Stomach (tissue), 9 donors: ENCODE results near the gene RIN3. TPM values are rescaled to one million over a fixed set of nuclear protein-coding genes. Genes with fewer than 3 reads are reported as not detected.

ENCODE experiments used
- DNase-seq, 2 donors: peaks; one replicate each; pipeline versions ENCODE4 v3.0.0 to v3.0.0-alpha.2; 2013 to 2019
- H3K27ac ChIP-seq, 5 donors: fragments of 200-600 bp in 4 of 5; sonication (generic) in 4 of 5; one replicate each; pipeline ENCODE4 v1.5.1; 2013 to 2019; ENCODE audit warnings: mild to moderate bottlenecking in 1 of 5, moderate library complexity in 1 of 5
- H3K27me3 ChIP-seq, 3 donors: fragments of 200-600 bp; sonication (generic); one replicate each; pipeline ENCODE4 v1.5.1; 2017 to 2019; ENCODE audit warnings: mixed run types in 1 of 3
- H3K36me3 ChIP-seq, 4 donors: fragments of 200-600 bp; sonication (generic); 1 replicate in 3 of 4; 2 replicates in 1 of 4; pipeline ENCODE4 v1.5.1; 2016 to 2019
- H3K4me1 ChIP-seq, 4 donors: fragments of 200-600 bp; sonication (generic); one replicate each; pipeline ENCODE4 v1.5.1; 2016 to 2019
- H3K4me3 ChIP-seq, 4 donors: fragments of 200-600 bp; sonication (generic) in 3 of 4; one replicate each; pipeline ENCODE4 v1.5.1; 2016 to 2019; ENCODE audit warnings: mild to moderate bottlenecking in 1 of 4
- H3K9me3 ChIP-seq, 4 donors: fragments of 200-600 bp; sonication (generic); one replicate each; pipeline ENCODE4 v1.5.1; 2016 to 2019
- CTCF ChIP-seq, 7 experiments: fragments of 450-650 bp in 4 of 7; fragments of 200-600 bp in 3 of 7; sonication (generic) in 3 of 7; IDR thresholded peaks; one replicate each; pipeline ENCODE4 v1.5.1; 2016 to 2019; ENCODE audit warnings: antibody characterized with exemption in 7 of 7, control low read depth in 2 of 7, mild to moderate bottlenecking in 1 of 7
- EP300 ChIP-seq: sonication (generic); formaldehyde crosslinking; IDR thresholded peaks from one replicate; pipeline ENCODE4 v1.6.1; 2017; ENCODE audit warnings: antibody characterized with exemption
- POLR2A ChIP-seq, 4 donors: fragments of 450-650 bp; IDR thresholded peaks; one replicate each; pipeline ENCODE4 v1.6.1; 2016; ENCODE audit warnings: antibody characterized with exemption in 4 of 4, control low read depth in 2 of 4, mild to moderate bottlenecking in 1 of 4, moderate library complexity in 1 of 4
- POLR2AphosphoS5 ChIP-seq, 3 donors: sonication (generic); formaldehyde crosslinking; IDR thresholded peaks; one replicate each; pipeline ENCODE4 v1.6.1; 2016; ENCODE audit warnings: antibody characterized with exemption in 3 of 3
- WGBS, 5 donors: extraction: QIAGEN DNeasy Blood & Tissue Kit in 3 of 5; methylation state at CpG; one replicate each; pipeline versions ENCODE4 v1.1.5 to v1.1.7; 2013 to 2018; 5-methylcytosine and 5-hydroxymethylcytosine counted together
- intact Hi-C: fragments of 100-400 bp; cut with DNase I; formaldehyde crosslinking; loops from one replicate; pipeline ENCODE4 v1.15.1; 2023; ENCODE audit warnings: low total_unique reads
- polyA plus RNA-seq, 3 donors: library from polyadenylated mRNA; stranded (reverse); fragments of 200-250 nt; gene quantifications; one replicate each; pipeline ENCODE4 v1.2.3, GENCODE V29; 2013
- total RNA-seq, 5 donors: library from RNA; depleted of rRNA; stranded (reverse); fragments of >200 nt; gene quantifications; one replicate each; pipeline versions ENCODE4 v1.1.0 to v1.2.3, GENCODE V29; 2014 to 2016
- donor health status: healthy with polysubstance abuse.
- donor health status: Bipolar disorder and iron deficiency.
- donor health status: healthy.

The RIN3 gene
- total and polyA plus RNA-seq, 8 donors, result 5.0 to 47.8 (median 8.0) TPM

GRCh38 chr14:92668276-92668973 lies 154.8 kb downstream of the RIN3 start:
- Histone ChIP-seq H3K27ac (no peak overlapping the region), H3K36me3 (peaks cover 0 to 35% (median 16%) of the 10 kb centered on the region in 4 donors), H3K4me3 (no peak overlapping the region), H3K9me3 (no peaks in the 10 kb centered on the region), H3K27me3 (no peaks in the 10 kb centered on the region), H3K4me1 (peaks cover 0 to 15% (median 7%) of the 10 kb centered on the region in 4 donors)
- intact Hi-C loops, result no loop called here
- TF ChIP-seq POLR2A (IDR thresholded peaks at IDR 0.05) (no peak), EP300 (no peak), CTCF (IDR thresholded peaks at IDR 0.05) (no peak), POLR2AphosphoS5 (IDR thresholded peaks at IDR 0.05) (no peak)
- no peak for DNase-seq
- 68 to 76% (median 72%) methylated on average over 4 of the region's 4 CpGs for WGBS, 5 donors

- H3K4me3 ChIP-seq, result no peak overlapping the region
- no peaks in the 10 kb centered on the region for H3K9me3 ChIP-seq
- no peak for DNase-seq
- intact Hi-C loops, result no loop called here
- no peak for TF ChIP-seq POLR2AphosphoS5 (IDR thresholded peaks at IDR 0.05)
- TF ChIP-seq CTCF (IDR thresholded peaks at IDR 0.05), result no peak
- TF ChIP-seq POLR2A (IDR thresholded peaks at IDR 0.05), result no peak
- no peak for TF ChIP-seq EP300
- WGBS, 5 donors, result 55 to 64% (median 60%) methylated on average over 4 of the region's 4 CpGs
- H3K27me3 ChIP-seq, result no peaks in the 10 kb centered on the region
- no peak overlapping the region for H3K27ac ChIP-seq
- H3K4me1 ChIP-seq, result peaks cover 0 to 15% (median 7%) of the 10 kb centered on the region in 4 donors
- peaks cover 0 to 36% (median 19%) of the 10 kb centered on the region in 4 donors for H3K36me3 ChIP-seq
Observed at GRCh38 chr14:92670160-92670559, 156.6 kb downstream of the RIN3 start.

- Histone ChIP-seq H3K4me1 (peaks cover 0 to 22% (median 7%) of the 10 kb centered on the region in 4 donors), H3K27me3 (no peaks in the 10 kb centered on the region), H3K4me3 (no peak overlapping the region), H3K9me3 (no peaks in the 10 kb centered on the region), H3K36me3 (peaks cover 0 to 36% (median 19%) of the 10 kb centered on the region in 4 donors), H3K27ac (no peak overlapping the region)
- WGBS, 5 donors, result 75 to 81% (median 77%) methylated on average over 9 of the region's 9 CpGs
- TF ChIP-seq CTCF (IDR thresholded peaks at IDR 0.05), result no peak
- DNase-seq, result no peak
- intact Hi-C loops, result no loop called here
Observed at GRCh38 chr14:92670643-92671366, 157.2 kb downstream of the RIN3 start.

GRCh38 chr14:92673601-92674150 lies 160.1 kb downstream of the RIN3 start:
- Histone ChIP-seq H3K36me3 (peaks cover 2 to 53% (median 31%) of the 10 kb centered on the region in 4 donors), H3K9me3 (no peaks in the 10 kb centered on the region), H3K4me1 (peaks cover 0 to 33% (median 7%) of the 10 kb centered on the region in 4 donors), H3K27me3 (no peaks in the 10 kb centered on the region), H3K27ac (no peak overlapping the region), H3K4me3 (no peak overlapping the region)
- 63 to 83% (median 76%) methylated on average over 18 to 19 of the region's 19 CpGs for WGBS, 5 donors
- DNase-seq, result no peak
- TF ChIP-seq POLR2A (IDR thresholded peaks at IDR 0.05) (no peak), EP300 (no peak), POLR2AphosphoS5 (IDR thresholded peaks at IDR 0.05) (no peak), CTCF (IDR thresholded peaks at IDR 0.05) (no peak)
- intact Hi-C loops, result no loop called here
